AG10803 (cell line): ENCODE results near the gene MKLN1.

Experiments
- DNase-seq: peaks from one replicate; pipeline ENCODE4 v3.0.0; 2010; ENCODE audit warnings: low read depth
- H3K4me3 ChIP-seq: 2 replicates; pipeline ENCODE4 v1.5.1; 2011; ENCODE audit warnings: mild to moderate bottlenecking, low read length, control low read depth
- TF ChIP-seq, protein P1 (sequence below): conservative IDR thresholded peaks from 2 replicates; pipeline ENCODE4 v1.5.1; 2011; ENCODE audit warnings: mild to moderate bottlenecking, low read length, control low read depth, inconsistent platforms

The MKLN1 gene

GRCh38 chr7:131529179-131529578 is 201.5 kb downstream of the MKLN1 start:
- DNase-seq: no peak
- TF ChIP-seq, protein P1, sequence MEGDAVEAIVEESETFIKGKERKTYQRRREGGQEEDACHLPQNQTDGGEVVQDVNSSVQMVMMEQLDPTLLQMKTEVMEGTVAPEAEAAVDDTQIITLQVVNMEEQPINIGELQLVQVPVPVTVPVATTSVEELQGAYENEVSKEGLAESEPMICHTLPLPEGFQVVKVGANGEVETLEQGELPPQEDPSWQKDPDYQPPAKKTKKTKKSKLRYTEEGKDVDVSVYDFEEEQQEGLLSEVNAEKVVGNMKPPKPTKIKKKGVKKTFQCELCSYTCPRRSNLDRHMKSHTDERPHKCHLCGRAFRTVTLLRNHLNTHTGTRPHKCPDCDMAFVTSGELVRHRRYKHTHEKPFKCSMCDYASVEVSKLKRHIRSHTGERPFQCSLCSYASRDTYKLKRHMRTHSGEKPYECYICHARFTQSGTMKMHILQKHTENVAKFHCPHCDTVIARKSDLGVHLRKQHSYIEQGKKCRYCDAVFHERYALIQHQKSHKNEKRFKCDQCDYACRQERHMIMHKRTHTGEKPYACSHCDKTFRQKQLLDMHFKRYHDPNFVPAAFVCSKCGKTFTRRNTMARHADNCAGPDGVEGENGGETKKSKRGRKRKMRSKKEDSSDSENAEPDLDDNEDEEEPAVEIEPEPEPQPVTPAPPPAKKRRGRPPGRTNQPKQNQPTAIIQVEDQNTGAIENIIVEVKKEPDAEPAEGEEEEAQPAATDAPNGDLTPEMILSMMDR: no peak
- H3K4me3 ChIP-seq: no peak overlapping the region

GRCh38 chr7:131529617-131530016 is 201.9 kb downstream of the MKLN1 start:
- no peak for DNase-seq
- TF ChIP-seq, protein P1: no peak
- no peak overlapping the region for H3K4me3 ChIP-seq

- DNase-seq: no peak
- TF ChIP-seq, protein P1: no peak
- H3K4me3 ChIP-seq: no peak overlapping the region
Observed at GRCh38 chr7:131530137-131530536, 202.5 kb downstream of the MKLN1 start.

GRCh38 chr7:131532570-131533091 is 205.0 kb downstream of the MKLN1 start:
- no peak for DNase-seq
- no peak overlapping the region for H3K4me3 ChIP-seq
- TF ChIP-seq, protein P1: no peak

DNA sequence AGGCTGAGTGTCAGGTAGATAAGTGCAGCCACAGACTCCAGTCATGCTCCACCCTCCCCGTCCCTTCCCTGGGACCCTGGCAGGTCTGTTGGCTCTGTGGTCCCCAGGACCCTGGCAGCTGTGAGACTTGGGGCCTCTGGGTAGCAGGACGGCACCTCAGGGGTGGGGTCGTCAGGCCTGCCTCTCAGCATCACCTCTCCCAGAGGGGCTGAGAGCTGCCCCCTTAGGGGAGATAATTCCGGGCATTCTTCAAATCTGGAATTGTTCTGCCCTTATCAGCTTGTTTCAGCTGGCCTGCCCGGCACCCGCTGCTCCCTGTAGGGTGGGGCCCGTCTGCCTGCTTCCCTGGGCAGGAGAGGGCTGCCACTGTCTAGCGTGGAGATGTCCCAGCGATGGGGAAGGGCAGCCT is 205.5 kb downstream of the MKLN1 start:
- no peak overlapping the region for H3K4me3 ChIP-seq
- no peak for DNase-seq
- TF ChIP-seq, protein P1: no peak

GRCh38 chr7:131533566-131534561 is 206.2 kb downstream of the MKLN1 start:
- no peak overlapping the region for H3K4me3 ChIP-seq
- no peak for DNase-seq
- TF ChIP-seq, protein P1: no peak
